ENCODE measurements around the gene NOP53. TPM values are rescaled to one million over a fixed set of nuclear protein-coding genes. Genes with fewer than 3 reads are reported as not detected.
A peak's percentile ranks its signal among the peaks of the same experiment; 100 is the strongest.

NOP53 gene
- total and polyA plus RNA-seq, 9 of the 15 experiments (the other 6 are each of a cell fraction or from before 2014, with no cell fraction given) = 6.5 to 274 (median 145) TPM

GRCh38 chr19:47729799-47730520, 15.4 kb upstream of the NOP53 start (continued):
- peak; percentile 58; the same call in 1 of the 2 replicates for TF ChIP-seq ADNP (tag; IDR thresholded peaks at IDR 0.05)
- TF ChIP-seq SNIP1 (IDR thresholded peaks at IDR 0.05; ENCODE audit: low read depth) = no peak
- TF ChIP-seq BCOR (IDR thresholded peaks at IDR 0.05) = peak; percentile 96
- peak; percentile 84; the same call in 1 of the 2 replicates for TF ChIP-seq LCOR (CRISPR knock-in tag; IDR thresholded peaks at IDR 0.05)
- TF ChIP-seq ETV1 (tag; conservative IDR thresholded peaks at IDR 0.05; ENCODE audit: low read depth) = peak; percentile 92
- TF ChIP-seq PCBP1 (IDR thresholded peaks at IDR 0.05; ENCODE audit: low read depth, low read length, poor library complexity, severe bottlenecking) = peak; percentile 83
- TF ChIP-seq ZFP36 (IDR thresholded peaks at IDR 0.05; ENCODE audit: low read depth, low read length, partially characterized antibody) = peak; percentile 96
- TF ChIP-seq MLLT1 (IDR thresholded peaks at IDR 0.05) = no peak; a peak in 1 of 4 replicates
- TF ChIP-seq ZEB2 (IDR thresholded peaks at IDR 0.05) = peak; percentile 83
- TF ChIP-seq NFE2 (IDR thresholded peaks at IDR 0.05; ENCODE audit: low read depth) = 0 out of 2 replicates have a peak, but pooled peaks have one; percentile 12
- no peak for TF ChIP-seq ZNF12 (CRISPR knock-in tag; IDR thresholded peaks at IDR 0.05)
- TF ChIP-seq TEAD4 (IDR thresholded peaks at IDR 0.05; ENCODE audit: low read length) = peak; percentile 61; the same call in 1 of the 2 replicates
- TF ChIP-seq TEAD4 (CRISPR knock-in tag; IDR thresholded peaks at IDR 0.05; ENCODE audit: borderline replicate concordance) = no peak
- TF ChIP-seq ZBTB7A (IDR thresholded peaks at IDR 0.05; ENCODE audit: borderline replicate concordance, control insufficient read depth, low read depth, low read length) = peak; percentile 90; the same call in 1 of the 2 replicates
- TF ChIP-seq VEZF1 (CRISPR knock-in tag; IDR thresholded peaks at IDR 0.05) = peak; percentile 74
- TF ChIP-seq ETS1 (conservative IDR thresholded peaks at IDR 0.05; ENCODE audit: control insufficient read depth, low read depth, low read length) = no peak; the same call in 1 of the 2 replicates
- peak; percentile 61 for TF ChIP-seq TAF9B (IDR thresholded peaks at IDR 0.05; ENCODE audit: partially characterized antibody)
- TF ChIP-seq FIP1L1 (IDR thresholded peaks at IDR 0.05; ENCODE audit: low read depth, low read length, poor library complexity, severe bottlenecking) = peak; percentile 29
- peak; percentile 96; the same call in 1 of the 2 replicates for TF ChIP-seq LARP7 (IDR thresholded peaks at IDR 0.05)
- peak; percentile 88 for TF ChIP-seq ETV5 (CRISPR knock-in tag; IDR thresholded peaks at IDR 0.05; ENCODE audit: low read depth)
- TF ChIP-seq POLR2G (IDR thresholded peaks at IDR 0.05; ENCODE audit: low read depth, low read length) = peak; percentile 74
- TF ChIP-seq SPI1 (IDR thresholded peaks at IDR 0.05; ENCODE audit: borderline replicate concordance, low read depth, low read length) = peak; percentile 69; the same call in 1 of the 2 replicates
- no peak for TF ChIP-seq BDP1 (IDR thresholded peaks at IDR 0.05; ENCODE audit: insufficient read depth, insufficient read length)
- TF ChIP-seq NFIC (IDR thresholded peaks at IDR 0.05) = peak; percentile 50; the same call in 1 of the 2 replicates
- TF ChIP-seq NFYB (IDR thresholded peaks at IDR 0.05; ENCODE audit: extremely low read depth, insufficient read length) = peak; percentile 66
